Thoracic aorta (tissue), 2 donors: Measurements from ENCODE around the gene INMT. TPM values are rescaled to one million over a fixed set of nuclear protein-coding genes. Genes with fewer than 3 reads are reported as not detected.

ENCODE experiments used
- ATAC-seq: fragments of 150-250 bp; one replicate; pipeline ENCODE4 v1.8.0; 2017; ENCODE audit warnings: low read depth; ENCODE audit not compliant: insufficient number of reproducible peaks, low FRiP score
- DNase-seq: peaks from one replicate; pipeline ENCODE4 v3.0.0-alpha.2; 2020; ENCODE audit warnings: low spot score
- H3K27ac ChIP-seq, 2 donors: fragments of 200-600 bp; sonication (generic); 1 replicate in 1 of 2; 2 replicates in 1 of 2; pipeline ENCODE4 v1.5.1; 2016; ENCODE audit warnings: mild to moderate bottlenecking in 2 of 2, moderate library complexity in 2 of 2
- H3K27me3 ChIP-seq: fragments of 200-600 bp; sonication (generic); replicated peaks from 2 replicates; pipeline ENCODE4 v1.6.0; 2016; ENCODE audit warnings: mild to moderate bottlenecking; ENCODE audit not compliant: insufficient read depth
- H3K36me3 ChIP-seq: fragments of 200-600 bp; sonication (generic); one replicate; pipeline ENCODE4 v1.5.1; 2016
- H3K4me1 ChIP-seq, 2 donors: fragments of 200-600 bp; sonication (generic); 1 replicate in 1 of 2; 2 replicates in 1 of 2; pipeline versions ENCODE4 v1.5.1 to v1.6.0; 2016; ENCODE audit warnings: low read depth in 2 of 2, mild to moderate bottlenecking in 1 of 2; ENCODE audit not compliant: control insufficient read depth in 1 of 2
- H3K4me3 ChIP-seq: fragments of 200-600 bp; sonication (generic); 2 replicates; pipeline ENCODE4 v1.5.1; 2016; ENCODE audit warnings: mild to moderate bottlenecking
- H3K9me3 ChIP-seq: fragments of 200-600 bp; sonication (generic); 2 replicates; pipeline ENCODE4 v1.5.1; 2016
- total RNA-seq, 2 donors: library from RNA; depleted of rRNA; stranded (reverse); fragments of >200 nt; gene quantifications; one replicate each; pipeline versions ENCODE4 v1.1.0 to v1.2.3, GENCODE V29; 2016
- TF ChIP-seq, protein P1 (sequence below): fragments of 200-600 bp; sonication (generic); IDR thresholded peaks from one replicate; pipeline ENCODE4 v1.5.1; 2019; ENCODE audit warnings: antibody characterized with exemption

INMT gene
- total RNA-seq, 2 donors from 2014 or later = 137 to 243 TPM

GRCh38 chr7:30727061-30727945, 24.6 kb upstream of the INMT start:
- TF ChIP-seq, protein P1, sequence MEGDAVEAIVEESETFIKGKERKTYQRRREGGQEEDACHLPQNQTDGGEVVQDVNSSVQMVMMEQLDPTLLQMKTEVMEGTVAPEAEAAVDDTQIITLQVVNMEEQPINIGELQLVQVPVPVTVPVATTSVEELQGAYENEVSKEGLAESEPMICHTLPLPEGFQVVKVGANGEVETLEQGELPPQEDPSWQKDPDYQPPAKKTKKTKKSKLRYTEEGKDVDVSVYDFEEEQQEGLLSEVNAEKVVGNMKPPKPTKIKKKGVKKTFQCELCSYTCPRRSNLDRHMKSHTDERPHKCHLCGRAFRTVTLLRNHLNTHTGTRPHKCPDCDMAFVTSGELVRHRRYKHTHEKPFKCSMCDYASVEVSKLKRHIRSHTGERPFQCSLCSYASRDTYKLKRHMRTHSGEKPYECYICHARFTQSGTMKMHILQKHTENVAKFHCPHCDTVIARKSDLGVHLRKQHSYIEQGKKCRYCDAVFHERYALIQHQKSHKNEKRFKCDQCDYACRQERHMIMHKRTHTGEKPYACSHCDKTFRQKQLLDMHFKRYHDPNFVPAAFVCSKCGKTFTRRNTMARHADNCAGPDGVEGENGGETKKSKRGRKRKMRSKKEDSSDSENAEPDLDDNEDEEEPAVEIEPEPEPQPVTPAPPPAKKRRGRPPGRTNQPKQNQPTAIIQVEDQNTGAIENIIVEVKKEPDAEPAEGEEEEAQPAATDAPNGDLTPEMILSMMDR = no peak
- H3K9me3 ChIP-seq = no peaks in the 10 kb centered on the region
- H3K4me3 ChIP-seq = no peak overlapping the region
- H3K27me3 ChIP-seq = no peaks in the 10 kb centered on the region
- DNase-seq (no peak), ATAC-seq (no peak)
- no peaks in the 10 kb centered on the region for H3K36me3 ChIP-seq
- H3K27ac ChIP-seq = no peak overlapping the region
- no peaks in the 10 kb centered on the region for H3K4me1 ChIP-seq

DNA sequence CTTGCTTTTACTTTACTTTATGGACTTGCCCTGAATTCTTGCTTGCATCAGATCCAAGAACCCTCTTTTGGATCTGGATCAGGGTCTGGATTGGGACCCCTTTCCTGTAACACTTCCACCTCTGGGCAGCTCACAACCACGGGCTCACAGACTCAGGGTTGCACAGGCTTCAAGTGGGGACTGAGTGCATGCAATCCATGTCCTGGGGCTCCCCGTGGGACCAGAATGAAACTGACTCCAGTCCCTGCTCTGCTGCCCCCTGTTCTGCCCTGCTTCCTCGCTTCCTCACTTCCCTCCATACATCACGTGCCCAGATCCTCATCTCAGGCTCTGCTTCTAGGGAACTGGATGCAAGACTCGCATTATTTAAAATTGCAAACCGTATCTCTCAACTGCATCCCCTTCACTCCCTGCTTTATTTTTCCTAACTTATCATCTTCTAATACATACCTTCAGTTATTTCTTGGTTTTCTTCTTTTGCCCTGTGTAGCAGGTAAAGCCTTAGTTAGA, 23.3 kb upstream of the INMT start:
- H3K27ac ChIP-seq = no peak overlapping the region
- H3K27me3 ChIP-seq = no peaks in the 10 kb centered on the region
- H3K4me3 ChIP-seq = no peak overlapping the region
- DNase-seq (no peak), ATAC-seq (no peak)
- TF ChIP-seq, protein P1 = no peak
- no peaks in the 10 kb centered on the region for H3K9me3 ChIP-seq
- no peaks in the 10 kb centered on the region for H3K36me3 ChIP-seq
- no peaks in the 10 kb centered on the region for H3K4me1 ChIP-seq

- no peak for DNase-seq
- H3K4me1 ChIP-seq = no peaks in the 10 kb centered on the region
- no peak overlapping the region for H3K27ac ChIP-seq
- no peak overlapping the region for H3K4me3 ChIP-seq
- TF ChIP-seq, protein P1 = no peak
- no peaks in the 10 kb centered on the region for H3K36me3 ChIP-seq
- no peaks in the 10 kb centered on the region for H3K27me3 ChIP-seq
- H3K9me3 ChIP-seq = no peaks in the 10 kb centered on the region
- ATAC-seq = no peak
Measured at GRCh38 chr7:30729642-30730041, 22.3 kb upstream of the INMT start.

GRCh38 chr7:30730097-30730496, 21.8 kb upstream of the INMT start:
- no peak for DNase-seq

DNA sequence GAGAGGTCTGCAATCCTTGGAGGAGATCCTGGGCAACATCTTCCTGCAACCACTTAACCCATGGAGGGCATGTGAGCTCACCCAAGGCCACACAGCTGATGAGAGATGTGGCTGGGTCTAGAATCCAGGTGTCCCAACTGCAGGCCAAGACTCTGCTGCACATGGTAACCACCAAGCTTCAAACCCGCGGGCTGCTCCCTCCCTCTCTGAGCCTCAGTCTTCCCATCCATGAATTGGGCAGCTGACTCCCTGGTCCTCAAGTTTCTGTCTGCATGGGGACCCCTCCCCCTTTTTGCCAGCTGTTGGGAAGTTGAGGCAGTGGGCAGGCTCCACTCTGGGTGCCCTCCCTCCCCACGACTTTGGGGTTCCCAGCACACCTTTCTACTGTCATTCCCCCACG, 20.9 kb upstream of the INMT start:
- H3K4me1 ChIP-seq = no peaks in the 10 kb centered on the region

More at GRCh38 chr7:30730097-30730496, 21.8 kb upstream of the INMT start:
- H3K4me1 ChIP-seq = no peaks in the 10 kb centered on the region
- H3K36me3 ChIP-seq = no peaks in the 10 kb centered on the region
- ATAC-seq = no peak
- H3K9me3 ChIP-seq = no peaks in the 10 kb centered on the region
- no peaks in the 10 kb centered on the region for H3K27me3 ChIP-seq
- no peak overlapping the region for H3K4me3 ChIP-seq
- TF ChIP-seq, protein P1 = no peak
- no peak overlapping the region for H3K27ac ChIP-seq

More for the DNA sequence above, 20.9 kb upstream of the INMT start:
- Histone ChIP-seq H3K9me3 (no peaks in the 10 kb centered on the region), H3K27me3 (no peaks in the 10 kb centered on the region), H3K36me3 (no peaks in the 10 kb centered on the region), H3K27ac (no peak overlapping the region), H3K4me3 (no peak overlapping the region)
- ATAC-seq = no peak
- DNase-seq = no peak
- TF ChIP-seq, protein P1 = no peak
